H1 (cell line): ENCODE results near the gene DPYSL3. TPM values are rescaled to one million over a fixed set of nuclear protein-coding genes. Genes with fewer than 3 reads are reported as not detected.
"Not testable (repeated sequence)": the region's sequence is repeated elsewhere in the genome, so short reads cannot be mapped to it uniquely, and the experiment has no call there.

ENCODE experiments used
- CTCF ChIA-PET: fragments of 300-600 bp; sonication (Branson Sonifier 250); formaldehyde crosslinking; loops from one replicate; lab custom pipeline; 2021; ENCODE audit not compliant: partially characterized antibody; lab: Charles Lee
- POLR2A ChIA-PET: fragments of 300-600 bp; sonication (Branson Sonifier 250); formaldehyde crosslinking; loops from one replicate; lab custom pipeline; 2021; ENCODE audit warnings: inconsistent platforms; ENCODE audit not compliant: partially characterized antibody; lab: Charles Lee
- DNase-seq, 2 experiments: peaks; one replicate each; pipeline versions ENCODE4 v3.0.0 to v3.0.0-alpha.2; 2010 to 2022; ENCODE audit warnings: low spot score in 2 of 2, low read depth in 1 of 2, mixed read lengths in 1 of 2
- FAIRE-seq: peaks from 2 replicates; lab custom pipeline; 2011; peaks lifted over from hg19 to GRCh38; lab: Jason Lieb, UNC
- H2AFZ ChIP-seq: 2 replicates; pipeline ENCODE4 v1.8.1; 2012; ENCODE audit warnings: low read length, inconsistent platforms
- H2AK5ac ChIP-seq: 2 replicates; pipeline ENCODE4 v1.6.1; 2013; ENCODE audit warnings: low read depth, low read length
- H2BK120ac ChIP-seq: replicated peaks from 2 replicates; pipeline ENCODE3; 2013; ENCODE audit warnings: low read depth, low read length, inconsistent platforms
- H2BK12ac ChIP-seq: 2 replicates; pipeline ENCODE4 v1.6.1; 2013; ENCODE audit warnings: low read depth, low read length
- H2BK15ac ChIP-seq: 2 replicates; pipeline ENCODE4 v1.6.1; 2013; ENCODE audit warnings: low read length
- H2BK20ac ChIP-seq: 2 replicates; pipeline ENCODE4 v1.6.1; 2013; ENCODE audit warnings: low read length
- H2BK5ac ChIP-seq: 2 replicates; pipeline ENCODE4 v1.6.1; 2013; ENCODE audit warnings: low read depth, low read length
- H3K14ac ChIP-seq: 2 replicates; pipeline ENCODE4 v1.6.1; 2013; ENCODE audit warnings: inconsistent platforms; ENCODE audit not compliant: insufficient read length
- H3K18ac ChIP-seq: 2 replicates; pipeline ENCODE4 v1.6.1; 2013; ENCODE audit warnings: low read length; ENCODE audit errors: extremely low read depth
- H3K23ac ChIP-seq: 2 replicates; pipeline ENCODE4 v1.6.1; 2013; ENCODE audit warnings: inconsistent platforms; ENCODE audit not compliant: insufficient read length
- H3K23me2 ChIP-seq: 2 replicates; pipeline ENCODE4 v1.6.1; 2013; ENCODE audit warnings: low read depth, low read length
- H3K27ac ChIP-seq: 2 replicates; pipeline ENCODE4 v1.6.1; 2011; ENCODE audit warnings: low read depth, low read length, inconsistent platforms
- H3K27me3 ChIP-seq, 4 experiments: replicated peaks in 1 of 4; 1 replicate in 1 of 4; 2 replicates in 3 of 4; pipeline versions ENCODE4 v1.6.1 to v1.8.1; 2011 to 2013; ENCODE audit warnings: low read length in 3 of 4, mild to moderate bottlenecking in 3 of 4, inconsistent platforms in 2 of 4, mixed read lengths in 2 of 4, moderate library complexity in 1 of 4; ENCODE audit not compliant: control insufficient read depth in 3 of 4, insufficient read depth in 3 of 4; ENCODE audit errors: extremely low read depth in 1 of 4
- H3K36me3 ChIP-seq, 4 experiments: 2 replicates each; pipeline versions ENCODE4 v1.6.1 to v1.8.1; 2011 to 2013; ENCODE audit warnings: mild to moderate bottlenecking in 4 of 4, low read length in 3 of 4, moderate library complexity in 2 of 4, control low read depth in 1 of 4, inconsistent platforms in 1 of 4; ENCODE audit not compliant: insufficient read depth in 4 of 4, control insufficient read depth in 2 of 4
- H3K4ac ChIP-seq: replicated peaks from 2 replicates; pipeline ENCODE3; 2013; ENCODE audit warnings: low read length, low read depth, mixed read lengths, inconsistent platforms; ENCODE audit not compliant: insufficient read length
- H3K4me1 ChIP-seq, 4 experiments: replicated peaks in 1 of 4; 1 replicate in 1 of 4; 2 replicates in 3 of 4; pipeline versions ENCODE4 v1.6.1 to v1.8.1; 2011 to 2013; ENCODE audit warnings: low read length in 3 of 4, inconsistent platforms in 2 of 4, mixed read lengths in 1 of 4; ENCODE audit not compliant: insufficient read depth in 4 of 4, control insufficient read depth in 3 of 4
- H3K4me2 ChIP-seq, 2 experiments: 2 replicates each; pipeline versions ENCODE4 v1.6.1 to v1.8.1; 2011 to 2013; ENCODE audit warnings: low read depth in 2 of 2, low read length in 2 of 2, control low read depth in 1 of 2, inconsistent platforms in 1 of 2, mild to moderate bottlenecking in 1 of 2; ENCODE audit not compliant: insufficient read depth in 1 of 2
- H3K4me3 ChIP-seq, 4 experiments: fragments of 200-600, 300-600 bp in 1 of 4; sonication (generic), shearing (Covaris generic), sonication (Bioruptor Twin) in 1 of 4; 2 replicates each; pipeline versions ENCODE4 v1.5.1 to v1.8.1; 2011 to 2016; ENCODE audit warnings: low read length in 4 of 4, low read depth in 3 of 4, control low read depth in 2 of 4, inconsistent platforms in 2 of 4, mild to moderate bottlenecking in 2 of 4, mixed read lengths in 1 of 4, moderate library complexity in 1 of 4; ENCODE audit not compliant: insufficient read depth in 2 of 4; ENCODE audit errors: extremely low read depth in 1 of 4
- H3K56ac ChIP-seq: replicated peaks from 2 replicates; pipeline ENCODE3; 2013; ENCODE audit warnings: low read depth, mild to moderate bottlenecking, mixed read lengths, low read length, inconsistent platforms; ENCODE audit not compliant: insufficient read length
- H3K79me1 ChIP-seq: 2 replicates; pipeline ENCODE4 v1.6.1; 2013; ENCODE audit warnings: low read depth, low read length, control low read depth
- H3K79me2 ChIP-seq, 2 experiments: 2 replicates each; pipeline versions ENCODE4 v1.6.1 to v1.8.1; 2012 to 2013; ENCODE audit warnings: low read length in 2 of 2, mild to moderate bottlenecking in 2 of 2, inconsistent platforms in 1 of 2; ENCODE audit not compliant: insufficient read depth in 2 of 2, control insufficient read depth in 1 of 2
- H3K9ac ChIP-seq, 4 experiments: replicated peaks in 1 of 4; 1 replicate in 1 of 4; 2 replicates in 3 of 4; pipeline versions ENCODE4 v1.6.1 to v1.8.1; 2011 to 2013; ENCODE audit warnings: low read depth in 3 of 4, low read length in 3 of 4, control low read depth in 2 of 4, mild to moderate bottlenecking in 2 of 4, moderate library complexity in 2 of 4, inconsistent platforms in 1 of 4; ENCODE audit errors: extremely low read depth in 1 of 4
- H3K9me3 ChIP-seq, 2 experiments: 2 replicates each; pipeline versions ENCODE4 v1.6.1 to v1.8.1; 2012 to 2013; ENCODE audit warnings: mild to moderate bottlenecking in 2 of 2, moderate library complexity in 2 of 2, control low read depth in 1 of 2, inconsistent platforms in 1 of 2, low read depth in 1 of 2, low read length in 1 of 2, mixed read lengths in 1 of 2; ENCODE audit not compliant: insufficient read depth in 2 of 2
- H4K20me1 ChIP-seq, 2 experiments: replicated peaks in 1 of 2; 2 replicates each; pipeline versions ENCODE3 to v1.8.1; 2011 to 2013; ENCODE audit warnings: inconsistent platforms in 2 of 2, low read length in 2 of 2, mild to moderate bottlenecking in 1 of 2; ENCODE audit not compliant: insufficient read depth in 2 of 2, control insufficient read depth in 1 of 2
- H4K5ac ChIP-seq: 2 replicates; pipeline ENCODE4 v1.6.1; 2013; ENCODE audit warnings: low read length, low read depth, mixed read lengths, inconsistent platforms; ENCODE audit not compliant: insufficient read length
- H4K8ac ChIP-seq: 2 replicates; pipeline ENCODE4 v1.8.0; 2013; ENCODE audit warnings: mild to moderate bottlenecking, moderate library complexity, low read length, inconsistent platforms; ENCODE audit not compliant: insufficient read depth; ENCODE audit errors: extremely low read depth
- H4K91ac ChIP-seq: replicated peaks from 2 replicates; pipeline ENCODE3; 2013; ENCODE audit warnings: low read length, mixed read lengths, inconsistent platforms; ENCODE audit not compliant: insufficient read length
- WGBS, 2 experiments: shearing (Covaris generic) in 1 of 2; methylation state at CpG; one replicate each; pipeline versions ENCODE4 v1.1.6 to v1.1.7; 2013 to 2015; ENCODE audit warnings: low lambda C conversion rate in 2 of 2, mixed read lengths in 2 of 2, inconsistent platforms in 1 of 2, low coverage in 1 of 2, missing lambda C conversion rate in 1 of 2; ENCODE audit not compliant: insufficient replicate concordance in 2 of 2, insufficient coverage in 1 of 2, insufficient read length in 1 of 2; ENCODE audit errors: extremely low coverage in 1 of 2, missing lambda C conversion rate in 1 of 2; 5-methylcytosine and 5-hydroxymethylcytosine counted together
- polyA plus RNA-seq, 7 experiments: library from polyadenylated mRNA; depleted of rRNA in 3 of 7; stranded (reverse) in 5 of 7; unstranded in 2 of 7; fragments of >200 nt in 5 of 7; fragments of 200-250 nt in 2 of 7; gene quantifications; 1 replicate in 5 of 7; 2 replicates in 1 of 7; 4 replicates in 1 of 7; pipeline versions ENCODE4 v1.2.1 to v1.2.3, GENCODE V29; 2011 to 2013; ENCODE audit warnings: missing spikeins in 2 of 7, mixed read lengths in 2 of 7
- total RNA-seq: library from RNA; stranded (reverse); fragmentation: NEBNext Ultra II Directional; extraction: Animal tissue kit (Norgen Biotek cat#: 25700); gene quantifications from 2 replicates; pipeline ENCODE4 v1.2.1, GENCODE V29; 2021

The DPYSL3 gene
- total and polyA plus RNA-seq, 2 of the 8 experiments (the other 6 are each of a cell fraction or from before 2014, with no cell fraction given): 268 to 387 TPM

DNA sequence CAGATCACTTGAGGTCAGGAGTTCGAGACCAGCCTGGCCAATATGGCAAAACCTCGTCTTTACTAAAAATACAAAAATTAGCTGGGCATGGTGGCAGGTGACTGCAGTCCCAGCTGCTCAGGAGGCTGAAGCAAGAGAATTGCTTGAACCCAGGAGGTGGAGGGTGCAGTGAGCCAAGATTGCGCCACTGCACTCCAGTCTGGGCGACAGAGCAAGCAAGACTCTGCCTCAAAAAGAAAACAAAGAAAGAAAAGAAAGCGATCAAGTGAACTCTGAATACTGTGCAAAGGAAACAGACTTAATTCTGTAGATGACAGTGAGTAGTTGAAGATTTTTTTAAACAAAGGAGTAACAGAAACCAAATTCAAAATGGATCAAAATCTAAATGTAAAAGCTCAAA lies 43.9 kb upstream of the DPYSL3 start:
- not testable (repeated sequence) for H2BK5ac ChIP-seq, H2BK120ac ChIP-seq, H3K4me2 ChIP-seq, H4K20me1 ChIP-seq, H4K5ac ChIP-seq, H4K8ac ChIP-seq, DNase-seq, H3K56ac ChIP-seq, H3K9me3 ChIP-seq, H3K23me2 ChIP-seq, H2AK5ac ChIP-seq, H2AFZ ChIP-seq, H3K79me1 ChIP-seq, H3K4ac ChIP-seq, H4K91ac ChIP-seq, H3K9ac ChIP-seq, H2BK20ac ChIP-seq, H3K18ac ChIP-seq, H3K4me3 ChIP-seq, H2BK12ac ChIP-seq, H3K27me3 ChIP-seq, FAIRE-seq, H3K23ac ChIP-seq, H2BK15ac ChIP-seq, H3K36me3 ChIP-seq, H3K79me2 ChIP-seq, H3K27ac ChIP-seq, H3K14ac ChIP-seq
- POLR2A ChIA-PET: interaction anchor here (0.8 kb wide), 2 partner anchors 13 to 18 kb away, joined by 3 to 4 read pairs; no protein-coding TSS in a partner anchor
- 88% methylated on average over 5 of the region's 5 CpGs; no CpG with 5 or more reads in 1 of the 2 experiments for WGBS, 2 experiments
- CTCF ChIA-PET: interaction anchor here (0.7 to 7.7 kb wide), 11 partner anchors 11 to 158 kb away, joined by 3 to 83 read pairs (median 4); partner anchors contain the start of gene DPYSL3
- H3K4me1 ChIP-seq: peaks cover 5 to 12% (median 9%) of the 10 kb centered on the region in 4 experiments; a peak in 6 of 7 replicates
